NCI-H2029 (cell line): ENCODE measurements around the gene TNRC6B.
"Not testable (repeated sequence)": the region's sequence is repeated elsewhere in the genome, so short reads cannot be mapped to it uniquely, and the experiment has no call there.

ENCODE experiments used
- DNase-seq: peaks from one replicate; lab custom pipeline; 2025; lab: John Stamatoyannopoulos, UW

Gene TNRC6B

DNA sequence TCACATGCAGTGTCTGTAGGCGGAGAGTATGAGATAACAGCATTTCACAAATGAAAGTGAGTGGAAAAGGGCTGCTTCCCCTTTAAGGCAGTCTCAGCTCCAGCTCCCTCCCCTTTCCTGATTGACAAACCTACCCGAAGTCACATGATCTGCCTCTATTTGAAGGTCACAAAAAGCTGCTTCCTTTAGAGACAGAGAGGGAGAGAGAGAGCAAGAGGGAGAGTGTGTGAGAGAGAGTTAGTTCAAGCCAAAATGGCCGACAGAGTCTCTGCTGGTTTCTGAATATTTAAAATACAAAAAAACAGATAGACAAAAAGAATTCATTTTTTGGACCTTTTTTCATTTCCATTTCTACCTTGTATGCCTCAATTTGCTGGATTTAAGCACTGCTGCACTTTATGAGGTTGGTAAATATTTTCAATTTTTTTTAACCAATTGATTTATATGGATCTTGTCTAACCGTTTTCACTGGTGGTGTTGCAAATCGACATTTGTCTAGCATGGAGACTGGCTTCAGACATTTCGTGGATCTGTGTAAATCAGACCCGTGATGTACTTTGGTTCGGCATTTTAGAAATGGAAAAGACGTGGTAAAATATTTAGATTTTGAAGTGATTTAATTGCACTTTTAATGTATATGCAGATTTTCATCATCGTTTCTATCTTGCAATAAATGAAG, at the start of gene TNRC6B:
Gene TNRC6B, plus strand, starts transcription at position 188 of the 679 bp plus-strand sequence. Its CDS starts 211 bp downstream, at position 399.
- DNase-seq: peak; percentile 96

DNA sequence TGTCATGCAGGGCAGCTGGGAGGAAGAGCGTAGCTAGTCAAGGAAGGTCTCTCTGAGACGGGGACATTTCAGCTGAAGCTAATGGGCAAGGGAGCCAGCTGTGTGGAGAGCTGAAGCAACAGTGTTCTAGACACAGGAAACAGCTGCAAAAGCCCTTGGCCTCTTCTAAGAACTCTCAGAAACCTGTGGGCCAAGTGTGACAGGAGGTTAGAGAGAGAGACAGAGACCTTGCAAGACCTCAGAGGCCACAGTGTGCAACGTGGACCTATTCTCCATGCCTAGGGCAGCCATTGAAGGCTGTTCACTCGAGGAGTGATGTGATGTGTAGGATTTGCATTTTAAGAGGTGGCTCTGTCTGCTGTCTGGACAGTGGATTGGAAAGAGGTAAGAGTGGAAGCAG, 48.7 kb upstream of the TNRC6B start:
- no peak for DNase-seq

GRCh38 chr22:40137132-40137531, 40.6 kb upstream of the TNRC6B start:
- no peak for DNase-seq

DNA sequence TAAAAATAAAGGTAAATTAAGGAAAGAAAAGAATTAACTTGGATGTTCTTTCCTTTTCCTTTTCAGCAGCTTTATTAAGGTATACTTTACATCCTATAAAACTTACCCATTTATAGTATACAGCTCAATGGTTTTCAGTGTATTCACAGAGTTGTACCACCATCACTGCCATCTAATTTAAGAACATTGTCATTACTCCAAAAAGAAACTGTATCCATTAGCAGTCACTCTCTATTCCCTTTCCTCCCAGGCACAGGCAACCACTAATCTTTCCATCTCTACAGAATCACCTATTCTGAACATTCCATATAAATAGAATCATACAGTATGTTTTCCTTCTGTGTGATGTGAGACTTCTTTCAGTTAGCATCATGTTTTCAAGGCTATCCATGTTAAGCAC, 38.9 kb upstream of the TNRC6B start:
- no peak for DNase-seq

DNA sequence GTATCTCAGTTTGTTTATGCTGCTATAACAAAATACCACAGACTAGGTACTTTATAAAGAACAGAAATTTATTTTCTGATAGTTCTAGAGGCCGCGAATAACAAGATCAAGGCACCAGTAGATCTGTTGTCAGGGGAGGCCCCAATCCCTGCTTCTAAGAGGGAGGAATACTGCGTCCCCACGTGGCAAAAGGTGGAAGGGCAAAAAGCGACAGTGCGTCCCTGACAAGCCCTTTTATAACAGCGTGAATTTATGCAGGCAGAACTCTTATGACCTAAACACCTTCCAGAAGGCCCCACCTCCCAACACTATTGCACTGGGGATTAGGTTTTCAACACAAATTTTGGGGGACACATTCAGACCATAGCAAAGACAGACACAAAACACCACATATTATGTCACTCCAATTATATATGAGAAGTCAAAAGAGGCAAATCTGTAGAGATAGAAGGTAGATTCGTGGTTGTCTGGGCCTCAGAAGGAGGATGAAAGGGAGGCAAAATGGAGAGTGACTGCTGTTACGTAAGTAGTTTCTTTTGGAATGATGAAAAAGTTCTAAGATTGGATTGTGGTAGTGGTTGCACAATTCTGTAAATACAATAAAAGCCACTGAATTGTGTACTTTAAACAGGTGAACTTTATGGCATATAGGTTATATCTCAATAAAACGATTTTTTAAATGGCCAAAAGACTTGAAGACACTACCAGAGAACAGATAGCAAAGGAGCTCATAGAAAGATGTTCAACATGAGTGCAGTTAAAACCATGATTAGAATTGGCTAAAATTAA, 30.1 kb upstream of the TNRC6B start:
- DNase-seq: no peak

DNA sequence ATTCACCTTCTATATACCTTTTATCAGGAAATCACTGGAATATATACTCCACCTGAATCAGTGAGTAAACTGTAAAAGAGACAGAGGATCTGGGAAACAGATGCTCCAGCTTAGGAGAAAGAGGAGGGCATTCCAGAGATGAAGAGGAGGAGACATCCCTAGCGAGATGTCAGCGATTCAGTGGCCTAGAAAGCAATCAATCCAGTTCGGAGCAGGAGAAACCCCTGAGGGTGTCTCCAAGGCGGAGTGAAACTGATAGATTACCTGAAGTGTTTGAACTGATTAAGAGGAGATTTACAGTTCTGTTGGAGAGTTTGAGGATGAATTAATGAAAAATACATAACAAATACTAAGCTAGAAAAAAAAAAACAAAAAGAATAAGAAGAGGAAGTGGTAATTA, 24.5 kb upstream of the TNRC6B start:
- no peak for DNase-seq

DNA sequence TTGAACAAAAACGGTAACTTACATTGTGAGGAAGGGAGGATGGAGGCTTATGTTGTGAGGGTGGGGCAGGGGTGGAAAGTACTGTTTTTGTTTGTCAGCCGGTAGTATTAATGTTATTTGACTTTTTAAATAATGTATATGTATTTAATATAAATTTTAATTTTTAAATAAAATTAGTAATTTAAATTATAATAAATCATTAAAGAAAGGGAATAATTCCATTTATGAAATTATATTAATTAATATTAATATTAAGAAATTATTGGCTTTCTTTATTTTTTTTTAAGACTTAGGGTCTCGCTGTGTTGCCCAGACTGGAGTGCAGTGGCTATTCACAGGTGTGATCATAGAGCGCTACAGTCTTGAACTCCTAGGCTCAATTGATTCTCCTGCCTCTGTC, 24.0 kb upstream of the TNRC6B start:
- no peak for DNase-seq

- DNase-seq: peak; percentile 92
These were observed 21.7 kb upstream of the TNRC6B start for GRCh38 chr22:40156001-40156516.

- not testable (repeated sequence) for DNase-seq
These were observed 21.0 kb upstream of the TNRC6B start for GRCh38 chr22:40156682-40157081.

- no peak for DNase-seq
These were observed 20.3 kb upstream of the TNRC6B start for GRCh38 chr22:40157330-40157945.

GRCh38 chr22:40161194-40161593, 16.5 kb upstream of the TNRC6B start:
- DNase-seq: no peak

- DNase-seq: not testable (repeated sequence)
These were observed 12.2 kb upstream of the TNRC6B start for GRCh38 chr22:40165537-40165936.

GRCh38 chr22:40175611-40176244, 2.0 kb upstream of the TNRC6B start:
- DNase-seq: no peak

GRCh38 chr22:40176921-40177737, 596 bp upstream of the TNRC6B start:
- no peak for DNase-seq

- DNase-seq: no peak
These were observed 988 bp downstream of the TNRC6B start for GRCh38 chr22:40178417-40179409.

- no peak for DNase-seq
These were observed 1.8 kb downstream of the TNRC6B start for GRCh38 chr22:40179526-40179925.

DNA sequence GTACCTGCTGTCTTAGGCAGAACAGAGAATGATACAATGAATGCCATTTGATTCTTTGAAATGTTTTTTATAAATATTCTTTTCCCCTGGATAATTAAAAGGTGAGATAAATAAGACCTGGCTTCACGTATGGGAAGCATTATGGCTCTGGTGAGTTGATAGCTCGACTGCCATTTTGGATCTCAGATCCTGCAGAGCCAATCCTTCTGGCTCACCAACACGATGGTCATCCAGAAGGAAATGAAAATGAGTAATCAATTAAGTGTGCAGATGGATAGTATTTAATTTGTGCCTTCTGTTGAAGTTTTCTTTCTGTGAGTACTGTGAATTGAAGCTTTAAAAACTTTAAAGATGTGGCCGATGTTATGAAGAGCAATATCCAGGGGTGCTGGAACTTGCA, 2.7 kb downstream of the TNRC6B start:
- DNase-seq: no peak

DNA sequence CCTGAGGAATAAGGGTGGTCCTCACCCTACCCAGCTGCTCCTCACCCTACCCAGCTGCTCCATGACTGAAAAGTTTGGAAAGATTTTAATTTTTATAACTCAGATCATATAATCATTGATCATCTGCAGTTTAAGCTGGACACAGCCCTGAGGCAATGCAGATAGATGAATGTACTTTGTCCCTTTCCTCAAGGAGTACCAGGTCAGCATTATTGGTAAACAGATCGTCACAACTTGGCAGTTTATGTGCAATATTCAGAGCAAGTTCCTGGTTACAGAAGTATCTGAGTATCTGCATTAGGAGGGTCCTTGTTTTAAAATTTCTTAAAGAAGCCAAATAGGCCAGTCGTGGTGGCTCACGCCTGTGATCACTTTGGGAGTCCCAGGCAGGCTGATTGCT, 3.6 kb downstream of the TNRC6B start:
- DNase-seq: no peak

DNA sequence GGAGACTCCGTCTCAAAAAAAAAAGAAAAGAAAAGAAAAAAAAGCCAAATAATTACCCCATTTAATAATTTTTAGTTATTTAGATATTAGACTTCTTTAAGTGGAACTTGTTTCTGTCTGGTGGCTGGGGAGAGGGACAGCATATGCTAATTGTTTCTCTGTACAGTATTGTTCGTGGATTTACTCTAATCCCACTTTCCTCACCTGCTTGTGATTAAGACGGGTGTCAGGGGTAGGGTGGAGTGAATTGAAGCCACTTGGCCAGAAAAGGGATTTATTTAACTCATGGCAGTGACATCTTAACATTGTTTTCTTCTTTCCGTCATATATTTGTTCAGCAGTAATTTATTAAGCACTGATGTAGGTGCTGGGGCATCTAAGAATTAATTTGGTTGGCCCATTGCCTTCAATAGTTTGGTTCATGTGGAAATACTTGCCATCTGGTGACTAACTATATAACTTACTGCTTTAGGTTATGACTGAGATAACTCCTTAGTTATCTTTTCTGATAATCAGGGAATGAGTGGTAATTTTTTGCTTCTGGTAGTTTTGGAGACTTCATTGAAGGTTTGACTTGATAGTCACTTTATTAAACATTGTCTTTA, 4.6 kb downstream of the TNRC6B start:
- no peak for DNase-seq
